ENCODE measurements around the gene SEC14L3. TPM values are rescaled to one million over a fixed set of nuclear protein-coding genes. Genes with fewer than 3 reads are reported as not detected.

The SEC14L3 gene
- total and polyA plus RNA-seq, 2 of the 4 experiments (the other 2 are of a cell fraction) = not detected

DNA sequence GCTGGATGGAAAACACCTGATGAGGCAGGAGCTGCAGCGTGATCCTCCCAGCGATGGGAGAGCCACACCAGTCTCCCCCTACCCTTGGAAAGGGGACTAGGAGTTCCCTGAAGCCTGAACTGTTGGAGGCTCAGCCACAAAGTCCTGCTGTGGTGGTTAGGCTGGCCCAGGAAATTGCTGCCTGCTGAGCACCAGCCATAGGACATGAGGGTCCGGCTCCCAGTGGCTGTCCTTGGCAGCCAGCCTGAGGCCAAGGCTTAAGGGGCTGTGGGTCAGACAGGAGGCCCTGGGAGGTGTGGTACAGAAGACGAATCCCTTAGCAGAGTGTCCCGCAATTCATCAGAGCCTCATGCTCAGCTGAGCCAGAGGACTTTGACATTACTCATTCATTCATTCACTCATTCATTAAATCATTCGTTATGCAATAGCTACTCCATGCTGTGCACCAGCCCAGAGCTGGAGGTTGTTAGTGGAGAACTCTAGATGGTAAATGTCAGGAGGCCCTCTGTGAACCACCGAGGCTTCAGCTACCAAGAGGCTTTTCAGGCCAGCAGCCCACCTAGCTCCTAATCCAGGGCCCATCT, 48.1 kb upstream of the SEC14L3 start (continued):
- TF ChIP-seq FOS (IDR thresholded peaks at IDR 0.05; ENCODE audit: low read depth, low read length) (no peak), CEBPB (IDR thresholded peaks at IDR 0.05; ENCODE audit: low read depth, low read length) (no peak), NFE2L2 (IDR thresholded peaks at IDR 0.05; ENCODE audit: low read depth, low read length) (no peak)

- intact Hi-C loops (cut with micrococcal nuclease) = no loop called here
- Histone ChIP-seq H4K20me1 (ENCODE audit: insufficient read depth, low read length) (no peaks in the 10 kb centered on the region), H3K9ac (ENCODE audit: low read depth, low read length) (no peak overlapping the region)
Observed at GRCh38 chr22:30516731-30517130, 44.9 kb upstream of the SEC14L3 start.

More at GRCh38 chr22:30516731-30517130, 44.9 kb upstream of the SEC14L3 start:
- Histone ChIP-seq H3K4me2 (ENCODE audit: low read depth, low read length) (no peak overlapping the region), H2BK120ac (ENCODE audit: low read depth, low read length) (no peak overlapping the region), H3K23ac (ENCODE audit: low read depth, low read length) (no peak overlapping the region), H2BK20ac (ENCODE audit: low read depth, low read length) (no peak overlapping the region), H2BK15ac (ENCODE audit: low read depth, low read length) (no peak overlapping the region), H3K79me1 (ENCODE audit: low read depth in 1 of 2, low read length in 2 of 2) (no peaks in the 10 kb centered on the region), H2AK5ac (ENCODE audit: low read depth, low read length) (no peak overlapping the region), H4K91ac (ENCODE audit: insufficient read depth, low read depth, low read length) (no peak overlapping the region), H4K5ac (ENCODE audit: low read depth, low read length) (no peak overlapping the region), H3K14ac (replicated peaks; ENCODE audit: low read depth, low read length) (no peak overlapping the region), H3K9me3 (ENCODE audit: control insufficient read depth, insufficient read depth, low read length) (peaks cover 3% of the 10 kb centered on the region; the same call in 1 of the 2 replicates), H3K9me1 (ENCODE audit: insufficient read depth, low read length) (no peaks in the 10 kb centered on the region), H2AK9ac (replicated peaks; ENCODE audit: low read depth, low read length, poor library complexity) (no peak overlapping the region), H3K56ac (ENCODE audit: extremely low read depth, insufficient read depth, low read length) (no peak overlapping the region), H3K36me3 (ENCODE audit: control insufficient read depth, insufficient read depth, low read length) (no peaks in the 10 kb centered on the region), H2AFZ (replicated peaks; ENCODE audit: low read length, poor library complexity) (no peak overlapping the region), H4K8ac (ENCODE audit: low read depth in 2 of 2, low read length in 2 of 2) (no peak overlapping the region), H3K4me1 (ENCODE audit: control insufficient read depth, insufficient read depth, low read length) (no peaks in the 10 kb centered on the region), H3K4me3 (ENCODE audit: insufficient read depth, low read depth, low read length) (no peak overlapping the region), H3K4ac (ENCODE audit: low read depth, low read length) (no peak overlapping the region), H3K27ac (ENCODE audit: insufficient read depth, low read length) (no peak overlapping the region), H3K18ac (ENCODE audit: low read depth, low read length) (no peak overlapping the region), H3K27me3 (ENCODE audit: control insufficient read depth, insufficient read depth, low read length) (peaks cover 34% of the 10 kb centered on the region), H2BK5ac (ENCODE audit: low read depth, low read length, poor library complexity, severe bottlenecking) (no peak overlapping the region)
- CTCF ChIA-PET = no interaction called here
- no CpG with 5 or more reads among the region's 5 CpGs for WGBS, 2 experiments (ENCODE audit: extremely low coverage in 2 of 2, insufficient read length in 1 of 2)
- ATAC-seq (ENCODE audit: low read depth) (no peak), DNase-seq (no peak)
- no TSS peak for BruUV-seq (replicated peaks)
- POLR2A ChIA-PET (ENCODE audit: unreplicated experiment) = no interaction called here
- TF ChIP-seq, protein P1, sequence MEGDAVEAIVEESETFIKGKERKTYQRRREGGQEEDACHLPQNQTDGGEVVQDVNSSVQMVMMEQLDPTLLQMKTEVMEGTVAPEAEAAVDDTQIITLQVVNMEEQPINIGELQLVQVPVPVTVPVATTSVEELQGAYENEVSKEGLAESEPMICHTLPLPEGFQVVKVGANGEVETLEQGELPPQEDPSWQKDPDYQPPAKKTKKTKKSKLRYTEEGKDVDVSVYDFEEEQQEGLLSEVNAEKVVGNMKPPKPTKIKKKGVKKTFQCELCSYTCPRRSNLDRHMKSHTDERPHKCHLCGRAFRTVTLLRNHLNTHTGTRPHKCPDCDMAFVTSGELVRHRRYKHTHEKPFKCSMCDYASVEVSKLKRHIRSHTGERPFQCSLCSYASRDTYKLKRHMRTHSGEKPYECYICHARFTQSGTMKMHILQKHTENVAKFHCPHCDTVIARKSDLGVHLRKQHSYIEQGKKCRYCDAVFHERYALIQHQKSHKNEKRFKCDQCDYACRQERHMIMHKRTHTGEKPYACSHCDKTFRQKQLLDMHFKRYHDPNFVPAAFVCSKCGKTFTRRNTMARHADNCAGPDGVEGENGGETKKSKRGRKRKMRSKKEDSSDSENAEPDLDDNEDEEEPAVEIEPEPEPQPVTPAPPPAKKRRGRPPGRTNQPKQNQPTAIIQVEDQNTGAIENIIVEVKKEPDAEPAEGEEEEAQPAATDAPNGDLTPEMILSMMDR (conservative IDR thresholded peaks at IDR 0.05; ENCODE audit: low read depth, low read length) = no peak
- no peak for TF ChIP-seq FOS (IDR thresholded peaks at IDR 0.05; ENCODE audit: low read depth, low read length)
- TF ChIP-seq MAFK (IDR thresholded peaks at IDR 0.05; ENCODE audit: low read depth, low read length) = no peak
- no peak for TF ChIP-seq CEBPB (IDR thresholded peaks at IDR 0.05; ENCODE audit: low read depth, low read length)
- TF ChIP-seq NFE2L2 (IDR thresholded peaks at IDR 0.05; ENCODE audit: low read depth, low read length) = no peak
- in situ Hi-C loops (cut with MboI; ENCODE audit: low sequenced_read_pairs) (no loop called here), dilution Hi-C loops (cut with HindIII; ENCODE audit: low sequenced_read_pairs, unreplicated experiment) (no loop called here)
